MCF 10A (cell line): ENCODE data around the gene MAP7. TPM values are rescaled to one million over a fixed set of nuclear protein-coding genes. Genes with fewer than 3 reads are reported as not detected.

Source experiments
- BruUV-seq: library from RNA; stranded (reverse); fragments of 400-500 nt; replicated peaks from 2 replicates; lab custom pipeline; 2021; lab: Mats Ljungman, UMichigan
- CTCF ChIA-PET: fragments of 300-600 bp; sonication (Branson Sonifier 250); formaldehyde crosslinking; extraction: SDS; loops from one replicate; lab custom pipeline; 2021; ENCODE audit warnings: antibody characterized with exemption, inconsistent platforms; lab: Yijun Ruan, JAX
- POLR2A ChIA-PET: fragments of 300-600, 350-650 bp; sonication (Branson Sonifier 250); formaldehyde crosslinking; extraction: SDS; loops from one replicate; lab custom pipeline; 2020; ENCODE audit warnings: antibody characterized with exemption, inconsistent platforms; lab: Yijun Ruan, JAX
- DNase-seq: peaks from one replicate; pipeline ENCODE4 v3.0.0-alpha.2; 2018; ENCODE audit not compliant: unreplicated experiment
- H3K27ac Mint-ChIP-seq: one replicate; pipeline ENCODE4 v1.8.0; 2022; ENCODE audit warnings: mild to moderate bottlenecking, low read depth, mixed read lengths; ENCODE audit not compliant: unreplicated experiment
- H3K27me3 Mint-ChIP-seq: one replicate; pipeline ENCODE4 v1.8.0; 2022; ENCODE audit warnings: mixed read lengths; ENCODE audit not compliant: insufficient read depth, unreplicated experiment
- H3K36me3 Mint-ChIP-seq: one replicate; pipeline ENCODE4 v1.8.0; 2022; ENCODE audit warnings: mild to moderate bottlenecking, moderate library complexity, mixed read lengths; ENCODE audit not compliant: insufficient read depth, unreplicated experiment
- H3K4me1 Mint-ChIP-seq: one replicate; pipeline ENCODE4 v1.8.0; 2022; ENCODE audit warnings: mixed read lengths; ENCODE audit not compliant: insufficient read depth, unreplicated experiment
- H3K4me3 Mint-ChIP-seq: one replicate; pipeline ENCODE4 v1.8.0; 2022; ENCODE audit warnings: mild to moderate bottlenecking, moderate library complexity, mixed read lengths; ENCODE audit not compliant: unreplicated experiment
- H3K9me3 Mint-ChIP-seq: one replicate; pipeline ENCODE4 v1.8.0; 2022; ENCODE audit warnings: mixed read lengths; ENCODE audit not compliant: unreplicated experiment
- intact Hi-C: fragments of 100-400 bp; cut with micrococcal nuclease; formaldehyde crosslinking; loops from 2 replicates; pipeline ENCODE4 v1.14.1; 2022
- total RNA-seq: library from RNA; stranded (reverse); gene quantifications from 2 replicates; pipeline ENCODE4 v1.2.3, GENCODE V29; 2022
- TF ChIP-seq, protein P1 (sequence below): fragments of 200-600 bp; IDR thresholded peaks from one replicate; pipeline ENCODE4 v1.8.0; 2022; ENCODE audit warnings: antibody characterized with exemption, mild to moderate bottlenecking; ENCODE audit not compliant: unreplicated experiment

Gene MAP7
- total RNA-seq, 1 experiment from 2014 or later: 17.2 TPM

DNA sequence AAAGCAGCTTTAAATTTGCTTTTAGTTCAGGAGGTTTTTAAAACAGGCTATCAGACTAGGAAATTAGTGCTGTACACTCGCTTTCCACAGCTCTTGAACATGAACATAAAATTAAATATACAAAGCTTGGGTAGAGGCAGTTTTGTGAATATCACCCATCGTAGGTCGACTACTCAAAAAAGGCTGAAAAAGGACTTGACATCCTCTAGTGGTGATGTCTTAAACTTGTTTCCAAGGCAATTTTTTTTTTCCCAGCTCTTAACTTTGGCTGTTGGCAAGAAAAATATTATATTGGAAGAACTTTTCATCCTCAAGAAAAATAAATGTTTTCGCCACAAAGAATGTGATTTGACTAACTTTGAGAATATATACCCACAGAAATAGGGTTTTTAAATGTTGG is 2.9 kb downstream of the MAP7 start:
- intact Hi-C loops: loop anchor here (1.0 kb wide), 2 partner anchors 168 to 230 kb away; no protein-coding TSS in a partner anchor
- no TSS peak for BruUV-seq
- H3K36me3 Mint-ChIP-seq: peaks cover 6% of the 10 kb centered on the region
- no peak overlapping the region for H3K27ac Mint-ChIP-seq
- H3K27me3 Mint-ChIP-seq: no peaks in the 10 kb centered on the region
- ChIA-PET CTCF (interaction anchor here (0.5 to 1.8 kb wide), 36 partner anchors 12 to 1097 kb away, joined by 3 to 15 read pairs (median 4); partner anchors contain the start of genes MAP3K5 and MTFR2), POLR2A (interaction anchor here (0.5 to 3.2 kb wide), 9 partner anchors 58 to 1178 kb away, joined by 3 to 24 read pairs (median 3); partner anchors contain the start of gene BCLAF1)
- H3K9me3 Mint-ChIP-seq: no peaks in the 10 kb centered on the region
- peaks cover 8% of the 10 kb centered on the region for H3K4me1 Mint-ChIP-seq
- no peak overlapping the region for H3K4me3 Mint-ChIP-seq
- peak; percentile 58 for DNase-seq
- TF ChIP-seq, protein P1, sequence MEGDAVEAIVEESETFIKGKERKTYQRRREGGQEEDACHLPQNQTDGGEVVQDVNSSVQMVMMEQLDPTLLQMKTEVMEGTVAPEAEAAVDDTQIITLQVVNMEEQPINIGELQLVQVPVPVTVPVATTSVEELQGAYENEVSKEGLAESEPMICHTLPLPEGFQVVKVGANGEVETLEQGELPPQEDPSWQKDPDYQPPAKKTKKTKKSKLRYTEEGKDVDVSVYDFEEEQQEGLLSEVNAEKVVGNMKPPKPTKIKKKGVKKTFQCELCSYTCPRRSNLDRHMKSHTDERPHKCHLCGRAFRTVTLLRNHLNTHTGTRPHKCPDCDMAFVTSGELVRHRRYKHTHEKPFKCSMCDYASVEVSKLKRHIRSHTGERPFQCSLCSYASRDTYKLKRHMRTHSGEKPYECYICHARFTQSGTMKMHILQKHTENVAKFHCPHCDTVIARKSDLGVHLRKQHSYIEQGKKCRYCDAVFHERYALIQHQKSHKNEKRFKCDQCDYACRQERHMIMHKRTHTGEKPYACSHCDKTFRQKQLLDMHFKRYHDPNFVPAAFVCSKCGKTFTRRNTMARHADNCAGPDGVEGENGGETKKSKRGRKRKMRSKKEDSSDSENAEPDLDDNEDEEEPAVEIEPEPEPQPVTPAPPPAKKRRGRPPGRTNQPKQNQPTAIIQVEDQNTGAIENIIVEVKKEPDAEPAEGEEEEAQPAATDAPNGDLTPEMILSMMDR: peak; percentile 63

DNA sequence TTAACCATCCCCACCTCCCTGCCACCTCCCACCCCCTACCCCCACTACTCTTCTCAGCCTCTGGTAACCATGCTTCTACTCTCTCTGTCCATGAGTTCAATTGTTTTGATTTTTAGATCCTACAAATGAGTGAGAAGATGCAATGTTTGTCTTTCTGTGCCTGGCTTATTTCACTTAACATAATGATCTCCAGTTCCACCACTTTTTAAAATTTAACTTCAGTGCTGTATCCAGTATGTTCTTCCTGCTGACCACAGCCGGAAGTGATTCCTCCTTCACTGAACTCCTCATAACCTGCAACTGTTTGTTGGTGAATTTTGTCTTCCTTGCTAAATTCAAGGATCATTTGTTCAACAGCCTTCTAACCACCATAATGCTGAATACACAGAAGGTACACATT is 3.9 kb downstream of the MAP7 start:
- TF ChIP-seq, protein P1: no peak
- ChIA-PET POLR2A (interaction anchor here (1.4 to 3.2 kb wide), 2 partner anchors 143 to 257 kb away, joined by 4 to 24 read pairs; partner anchors contain the start of gene BCLAF1), CTCF (interaction anchor here (0.5 to 1.8 kb wide), 19 partner anchors 11 to 302 kb away, joined by 3 to 15 read pairs (median 5); partner anchors contain the start of gene MAP3K5)
- intact Hi-C loops: no loop called here
- Mint-ChIP-seq H3K4me1 (peaks cover 8% of the 10 kb centered on the region), H3K9me3 (no peaks in the 10 kb centered on the region), H3K27me3 (no peaks in the 10 kb centered on the region), H3K27ac (no peak overlapping the region), H3K4me3 (no peak overlapping the region), H3K36me3 (peaks cover 6% of the 10 kb centered on the region)
- no TSS peak for BruUV-seq
- DNase-seq: no peak

DNA sequence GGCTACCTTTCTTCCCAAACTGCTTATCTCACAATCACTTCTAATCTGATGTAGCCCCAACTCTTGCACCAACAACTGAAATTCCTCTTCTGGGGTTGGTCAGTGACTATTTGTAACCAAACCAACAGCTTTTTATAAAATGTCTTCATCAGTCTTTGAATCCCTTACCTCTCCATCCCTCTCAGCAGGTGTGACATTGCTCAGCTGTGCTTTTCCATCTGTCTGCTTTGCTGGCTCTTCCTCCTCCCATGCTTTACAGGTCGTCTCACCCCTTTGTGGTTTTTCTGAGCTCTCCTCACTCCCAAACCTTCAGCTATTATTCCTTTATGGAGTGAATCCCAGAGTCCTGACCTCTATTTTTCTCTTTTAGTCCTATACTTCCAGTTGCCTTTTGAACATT is 5.9 kb downstream of the MAP7 start:
- H3K9me3 Mint-ChIP-seq: no peaks in the 10 kb centered on the region
- no peaks in the 10 kb centered on the region for H3K27me3 Mint-ChIP-seq
- DNase-seq: no peak
- peaks cover 8% of the 10 kb centered on the region for H3K4me1 Mint-ChIP-seq
- BruUV-seq: no TSS peak
- ChIA-PET POLR2A (interaction anchor here (0.7 to 1.6 kb wide), 4 partner anchors 13 to 294 kb away, joined by 3 to 4 read pairs (median 3); no protein-coding TSS in a partner anchor), CTCF (interaction anchor here (0.6 to 1.4 kb wide), 2 partner anchors 166 to 226 kb away, joined by 3 to 9 read pairs; no protein-coding TSS in a partner anchor)
- no peak overlapping the region for H3K4me3 Mint-ChIP-seq
- no peak overlapping the region for H3K27ac Mint-ChIP-seq
- H3K36me3 Mint-ChIP-seq: peaks cover 6% of the 10 kb centered on the region
- intact Hi-C loops: no loop called here
- TF ChIP-seq, protein P1: no peak

DNA sequence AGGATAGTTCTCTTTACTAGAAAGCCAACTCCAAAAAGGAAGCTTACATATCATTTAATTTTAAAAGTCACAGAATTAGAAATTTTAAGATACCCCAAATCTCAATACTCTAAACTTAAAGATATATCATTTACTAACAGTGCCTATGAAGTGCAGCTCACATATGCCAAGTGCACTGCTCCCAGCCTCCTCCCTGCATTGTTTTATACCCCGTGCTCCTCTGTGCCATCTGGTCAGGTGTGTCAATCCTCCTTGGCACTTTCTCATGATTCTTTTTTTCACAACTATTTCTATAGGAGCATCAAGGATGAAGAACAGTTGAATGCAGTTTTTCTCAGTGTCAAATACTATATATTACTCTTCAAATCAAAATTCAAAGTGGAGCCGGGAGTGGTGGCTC is 8.8 kb downstream of the MAP7 start:
- no TSS peak for BruUV-seq

More for the DNA sequence above, 8.8 kb downstream of the MAP7 start:
- CTCF ChIA-PET: interaction anchor here (0.6 to 1.1 kb wide), 3 partner anchors 9 to 1086 kb away, joined by 3 to 5 read pairs (median 3); partner anchors contain the start of gene MAP7
- Mint-ChIP-seq H3K27ac (no peak overlapping the region), H3K36me3 (peaks cover 6% of the 10 kb centered on the region), H3K4me1 (no peaks in the 10 kb centered on the region), H3K9me3 (no peaks in the 10 kb centered on the region), H3K27me3 (no peaks in the 10 kb centered on the region), H3K4me3 (no peak overlapping the region)
- DNase-seq: no peak
- intact Hi-C loops: no loop called here
- TF ChIP-seq, protein P1: no peak
- POLR2A ChIA-PET: interaction anchor here (1.4 kb wide), 1 partner anchor 9 kb away, joined by 5 read pairs; the partner anchor contains the start of gene MAP7
